GM19467 (cell line): ENCODE measurements around the gene HYDIN.
"Not testable (repeated sequence)": the region's sequence is repeated elsewhere in the genome, so short reads cannot be mapped to it uniquely, and the experiment has no call there.

ENCODE experiments used
- ATAC-seq: cut with Tn5 transposase; IDR thresholded peaks from one replicate; pipeline ENCODE4 v1.9.1; 2021; ENCODE audit warnings: mild to moderate bottlenecking, moderate library complexity; ENCODE audit not compliant: unreplicated experiment

The HYDIN gene

GRCh38 chr16:71009440-71010223, 220.9 kb downstream of the HYDIN start:
- ATAC-seq: not testable (repeated sequence)

- not testable (repeated sequence) for ATAC-seq
These were observed 224.0 kb downstream of the HYDIN start for GRCh38 chr16:71006516-71006915.

- not testable (repeated sequence) for ATAC-seq
These were observed 230.8 kb downstream of the HYDIN start for GRCh38 chr16:70999735-71000134.

- not testable (repeated sequence) for ATAC-seq
These were observed 234.7 kb downstream of the HYDIN start for GRCh38 chr16:70995799-70996198.

GRCh38 chr16:70992511-70992910, 238.0 kb downstream of the HYDIN start:
- not testable (repeated sequence) for ATAC-seq

GRCh38 chr16:70987019-70987715, 243.4 kb downstream of the HYDIN start:
- ATAC-seq: not testable (repeated sequence)

- not testable (repeated sequence) for ATAC-seq
These were observed 245.8 kb downstream of the HYDIN start for GRCh38 chr16:70984675-70985074.

- not testable (repeated sequence) for ATAC-seq
These were observed 262.2 kb downstream of the HYDIN start for GRCh38 chr16:70968332-70968731.

GRCh38 chr16:70960169-70960568, 270.4 kb downstream of the HYDIN start:
- ATAC-seq: not testable (repeated sequence)

GRCh38 chr16:70954922-70955321, 275.6 kb downstream of the HYDIN start:
- not testable (repeated sequence) for ATAC-seq

- not testable (repeated sequence) for ATAC-seq
These were observed 276.7 kb downstream of the HYDIN start for GRCh38 chr16:70953824-70954223.

GRCh38 chr16:70943551-70943950, 287.0 kb downstream of the HYDIN start:
- ATAC-seq: not testable (repeated sequence)

- ATAC-seq: not testable (repeated sequence)
These were observed 290.7 kb downstream of the HYDIN start for GRCh38 chr16:70939690-70940359.

GRCh38 chr16:70936781-70937525, 293.6 kb downstream of the HYDIN start:
- not testable (repeated sequence) for ATAC-seq

GRCh38 chr16:70935325-70935724, 295.2 kb downstream of the HYDIN start:
- ATAC-seq: not testable (repeated sequence)

- not testable (repeated sequence) for ATAC-seq
These were observed 296.8 kb downstream of the HYDIN start for GRCh38 chr16:70933746-70934145.

- not testable (repeated sequence) for ATAC-seq
These were observed 299.8 kb downstream of the HYDIN start for GRCh38 chr16:70930757-70931156.

- ATAC-seq: not testable (repeated sequence)
These were observed 308.4 kb downstream of the HYDIN start for GRCh38 chr16:70922164-70922563.

- not testable (repeated sequence) for ATAC-seq
These were observed 309.9 kb downstream of the HYDIN start for GRCh38 chr16:70920661-70921060.

- not testable (repeated sequence) for ATAC-seq
These were observed 342.3 kb downstream of the HYDIN start for GRCh38 chr16:70888208-70888607.

GRCh38 chr16:70884652-70885051, 345.9 kb downstream of the HYDIN start:
- not testable (repeated sequence) for ATAC-seq
